HG03342 (cell line): Measurements from ENCODE around the gene FER.
"Not testable (repeated sequence)": the region's sequence is repeated elsewhere in the genome, so short reads cannot be mapped to it uniquely, and the experiment has no call there.

ENCODE experiments used
- ATAC-seq: cut with Tn5 transposase; IDR thresholded peaks from one replicate; pipeline ENCODE4 v1.9.1; 2021; ENCODE audit warnings: mild to moderate bottlenecking, moderate library complexity; ENCODE audit not compliant: unreplicated experiment

Gene FER

DNA sequence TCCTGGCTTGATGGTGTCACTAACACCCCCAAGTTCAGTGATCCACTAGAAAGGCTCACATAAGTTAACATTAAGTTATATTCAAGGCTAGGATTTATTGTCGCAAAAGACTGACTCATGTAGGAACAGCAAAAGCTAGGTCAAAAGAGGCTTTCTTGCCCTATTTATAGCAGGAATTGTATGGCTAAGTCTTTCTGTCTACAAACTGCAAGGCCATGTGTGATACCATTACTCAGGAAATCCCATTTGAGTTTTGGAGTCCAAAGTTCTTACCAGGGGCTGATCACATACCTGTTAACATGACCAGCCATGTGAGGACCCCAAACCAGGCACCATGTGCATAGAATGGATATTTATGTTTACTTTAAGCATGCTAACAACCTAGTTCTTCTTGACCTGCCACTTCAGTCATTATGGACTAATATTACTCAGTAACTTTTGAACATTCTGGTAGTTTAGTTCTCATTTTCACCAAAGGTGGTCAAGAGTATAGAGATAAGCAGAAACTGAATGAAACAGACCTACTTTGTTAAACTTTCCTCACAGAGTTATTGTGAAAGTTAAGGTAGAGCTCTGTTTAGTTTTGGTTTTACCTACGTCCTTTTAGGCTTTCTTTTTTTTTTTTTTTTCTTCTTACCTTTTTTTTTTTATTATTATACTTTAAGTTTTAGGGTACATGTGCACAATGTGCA lies 281.1 kb downstream of the FER start:
- ATAC-seq = peak; percentile 73

GRCh38 chr5:109029847-109030246 lies 282.1 kb downstream of the FER start:
- ATAC-seq = no peak

- ATAC-seq = no peak
Measured at GRCh38 chr5:109030360-109031143, 282.9 kb downstream of the FER start.

GRCh38 chr5:109034306-109034705 lies 286.6 kb downstream of the FER start:
- ATAC-seq = no peak

DNA sequence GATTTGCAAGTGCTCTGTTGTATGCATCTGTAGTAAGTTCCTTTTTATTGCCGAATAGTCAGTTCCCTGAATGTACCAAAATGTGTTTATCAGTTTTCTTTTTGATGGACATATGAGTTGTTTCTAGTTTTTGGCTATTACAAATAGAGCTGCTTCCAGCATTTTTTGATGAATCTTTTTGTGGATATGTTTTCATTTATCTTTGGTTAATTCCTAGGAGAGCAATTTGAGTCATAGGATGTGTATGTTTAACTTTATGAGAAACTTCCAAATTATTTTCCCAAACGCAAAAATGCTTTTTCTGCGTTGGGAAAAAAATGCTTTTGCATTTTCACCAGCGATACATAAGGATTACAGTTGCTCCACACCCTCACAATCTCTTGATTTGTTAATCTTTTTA lies 287.7 kb downstream of the FER start:
- no peak for ATAC-seq

DNA sequence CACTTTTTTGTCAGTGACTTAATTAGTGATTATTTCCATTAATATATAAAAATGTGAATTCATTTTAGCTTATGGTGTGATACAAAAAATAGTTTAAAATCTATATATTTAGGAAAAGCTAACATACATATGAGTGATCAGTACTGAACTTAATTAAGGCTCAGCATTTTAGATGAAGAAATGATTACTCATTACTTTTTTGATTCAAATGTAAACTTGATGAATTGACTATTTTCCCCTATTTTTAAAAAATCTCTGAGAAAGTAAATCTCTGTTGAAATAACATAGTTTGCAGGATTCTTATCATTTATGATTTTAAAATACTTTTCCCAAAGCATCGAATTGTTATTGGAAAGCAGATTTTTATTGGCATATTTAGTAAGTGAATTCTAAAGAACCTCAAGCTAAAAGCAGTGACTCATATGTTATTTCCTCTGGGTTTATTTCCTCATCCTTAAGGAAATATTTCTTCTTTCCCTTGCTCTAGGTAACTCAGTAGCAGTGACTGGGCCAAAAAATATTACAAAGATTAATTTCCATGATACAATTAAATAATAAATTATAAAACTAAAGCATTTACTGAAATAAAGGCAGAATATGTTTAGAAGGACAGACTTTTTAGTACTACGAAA lies 290.6 kb downstream of the FER start:
- no peak for ATAC-seq

- peak; percentile 92 for ATAC-seq
Measured at GRCh38 chr5:109041317-109041716, 293.6 kb downstream of the FER start.

DNA sequence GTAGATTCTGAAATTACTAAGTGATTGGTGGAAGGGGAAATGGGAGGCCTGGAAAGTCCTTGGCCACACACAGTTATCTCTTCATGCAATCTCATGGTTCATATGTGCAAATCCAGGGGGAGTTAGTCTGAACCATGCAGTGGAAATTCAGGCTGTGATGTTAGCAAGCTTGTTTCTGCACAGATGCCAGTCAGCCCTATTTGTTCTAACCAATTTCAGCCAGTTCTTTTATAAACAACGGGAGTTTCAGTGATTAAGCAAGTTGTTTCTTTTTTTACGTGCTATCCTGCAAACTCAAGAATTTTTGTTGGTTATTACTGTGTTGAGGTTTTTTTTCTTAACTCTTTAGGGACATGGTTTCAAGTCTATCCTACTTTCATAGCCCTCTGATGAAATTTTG lies 298.0 kb downstream of the FER start:
- no peak for ATAC-seq

DNA sequence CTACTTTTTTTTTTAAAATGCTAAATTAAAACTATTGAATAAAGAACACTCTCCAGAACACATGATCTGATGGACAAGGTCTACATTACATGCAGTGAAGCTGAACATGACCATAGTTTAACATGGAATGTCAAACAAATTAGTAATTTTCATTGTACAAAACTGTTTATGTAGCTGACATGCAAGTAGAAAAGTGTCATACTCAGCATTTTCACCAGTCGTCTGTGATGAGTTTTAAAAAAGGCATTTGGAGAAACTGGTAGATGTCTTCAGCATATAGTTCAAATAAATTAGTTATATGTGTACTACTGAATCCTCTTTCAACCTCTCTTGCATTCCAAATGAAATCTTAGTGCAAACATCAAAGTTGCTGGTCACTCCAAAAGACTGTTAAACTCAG lies 301.9 kb downstream of the FER start:
- no peak for ATAC-seq

DNA sequence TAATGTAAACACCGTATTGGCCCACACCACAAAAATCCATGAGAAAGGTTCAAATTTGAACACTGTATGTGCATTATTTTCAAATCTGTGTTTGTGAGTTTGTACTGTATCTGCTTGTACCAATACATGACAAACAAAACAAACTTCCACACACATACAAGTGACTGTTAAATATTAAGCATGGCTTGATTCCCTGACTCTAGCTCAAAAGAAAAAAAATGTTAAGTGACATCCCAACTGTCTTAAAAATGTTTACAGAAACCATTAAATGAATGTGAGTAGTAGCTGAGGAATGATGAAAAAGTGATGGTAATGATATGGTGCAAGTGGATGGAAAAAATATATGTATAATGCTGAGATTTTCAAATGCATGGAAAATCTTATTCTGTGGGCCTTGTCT lies 302.6 kb downstream of the FER start:
- ATAC-seq = not testable (repeated sequence)

DNA sequence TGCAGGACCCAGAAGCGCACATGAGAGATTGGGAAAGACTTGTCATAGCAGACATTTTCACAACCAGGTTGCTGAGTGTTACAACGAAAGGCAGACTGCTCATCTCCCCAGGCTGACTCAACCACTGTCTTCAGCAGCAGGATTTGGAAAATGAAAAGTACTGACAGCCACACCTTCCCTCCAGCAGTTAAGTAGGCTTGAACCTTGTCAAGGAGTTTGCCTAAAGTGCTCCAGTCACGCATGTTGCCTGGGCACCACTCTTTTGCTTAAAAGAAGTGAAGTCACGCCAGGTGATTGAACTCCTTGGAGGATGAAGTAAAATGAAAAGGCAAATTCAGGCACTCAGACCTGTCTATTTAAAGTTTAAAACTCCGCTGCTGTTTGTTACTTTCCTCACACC lies 304.5 kb downstream of the FER start:
- ATAC-seq = not testable (repeated sequence)

- ATAC-seq = peak; percentile 68
Measured at GRCh38 chr5:109053995-109054417, 306.3 kb downstream of the FER start.

DNA sequence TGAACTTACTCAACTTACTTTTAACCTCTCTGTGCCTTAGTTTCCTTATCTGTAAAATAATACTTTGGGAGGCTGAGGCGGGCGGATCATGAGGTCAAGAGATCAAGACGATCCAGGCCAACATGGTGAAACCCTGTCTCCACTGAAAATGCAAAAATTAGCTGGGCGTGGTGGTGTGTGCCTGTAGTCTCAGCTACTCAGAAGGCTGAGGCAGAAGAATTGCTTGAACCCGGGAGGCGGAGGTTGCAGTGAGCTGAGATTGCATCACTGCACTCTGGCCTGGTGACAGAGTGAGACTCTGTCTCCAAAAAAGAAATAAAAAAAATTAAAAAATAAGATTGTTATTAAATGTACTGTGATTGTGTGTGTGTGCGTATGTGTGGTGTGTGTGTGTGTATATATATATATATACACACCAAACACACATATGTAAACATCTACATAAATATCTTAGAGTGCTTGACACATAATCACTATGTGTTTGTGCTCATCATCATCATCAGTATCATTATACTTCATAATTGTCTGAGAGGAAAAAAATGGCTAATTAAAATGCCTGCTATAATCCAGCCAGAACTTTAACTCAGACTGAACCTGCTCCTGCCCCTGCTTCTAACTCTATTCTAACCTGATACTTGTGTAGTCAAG lies 312.8 kb downstream of the FER start:
- no peak for ATAC-seq

GRCh38 chr5:109062664-109063063 lies 315.0 kb downstream of the FER start:
- ATAC-seq = no peak

DNA sequence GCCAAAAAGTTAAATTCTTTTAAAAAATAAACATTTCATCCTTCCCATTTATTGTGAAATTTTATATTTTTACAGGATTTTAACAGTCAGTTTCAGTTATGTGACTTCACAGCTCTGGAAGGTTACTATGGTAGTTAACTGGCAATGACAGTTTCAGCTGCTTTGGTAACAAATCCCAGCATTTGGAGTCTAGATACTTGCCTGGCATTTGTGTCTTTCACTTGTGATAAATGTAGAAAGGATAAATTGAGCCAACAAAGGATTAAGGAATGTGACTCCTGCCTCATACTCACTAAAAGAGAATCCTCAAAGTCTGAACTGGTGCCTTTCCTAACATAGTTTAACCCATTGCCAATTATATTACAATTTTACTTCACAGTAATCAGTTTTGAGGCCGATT lies 315.5 kb downstream of the FER start:
- no peak for ATAC-seq

DNA sequence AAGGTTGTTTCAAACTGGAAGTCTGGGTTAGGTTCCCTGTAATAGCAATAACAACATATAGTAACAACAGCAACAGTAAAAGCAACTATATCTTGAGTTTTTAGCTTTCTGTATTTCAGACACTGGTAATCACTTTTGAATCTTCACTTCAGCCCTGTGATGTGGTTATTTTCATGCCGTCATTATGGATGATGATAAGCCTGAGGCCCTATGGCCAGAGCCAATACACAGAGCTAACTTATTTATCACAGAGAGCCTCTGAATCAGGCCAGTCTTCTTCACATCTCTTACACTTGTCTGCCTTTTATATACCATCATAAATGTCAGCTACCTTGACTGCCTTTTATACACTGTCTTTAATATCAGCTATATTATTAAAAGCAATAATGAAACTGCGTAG lies 329.0 kb downstream of the FER start:
- ATAC-seq = no peak

DNA sequence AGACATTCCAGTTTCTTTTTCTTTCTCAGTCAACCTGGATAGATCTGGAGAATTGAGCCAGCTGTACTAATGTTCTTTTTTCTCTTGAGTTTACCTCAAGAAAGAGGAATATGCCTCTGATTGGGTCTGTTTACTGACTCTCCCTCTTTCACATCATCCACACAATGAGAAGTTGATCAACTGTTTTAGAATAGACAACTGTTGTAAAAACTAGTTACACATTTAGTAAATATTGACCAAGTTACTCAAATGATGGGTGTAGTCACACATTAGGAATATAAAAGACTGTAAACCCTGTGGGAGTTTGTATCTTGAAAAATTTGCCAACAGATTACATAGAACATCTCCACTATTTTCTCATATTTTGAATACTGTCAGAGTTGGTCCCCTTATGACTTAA lies 330.8 kb downstream of the FER start:
- ATAC-seq = no peak

DNA sequence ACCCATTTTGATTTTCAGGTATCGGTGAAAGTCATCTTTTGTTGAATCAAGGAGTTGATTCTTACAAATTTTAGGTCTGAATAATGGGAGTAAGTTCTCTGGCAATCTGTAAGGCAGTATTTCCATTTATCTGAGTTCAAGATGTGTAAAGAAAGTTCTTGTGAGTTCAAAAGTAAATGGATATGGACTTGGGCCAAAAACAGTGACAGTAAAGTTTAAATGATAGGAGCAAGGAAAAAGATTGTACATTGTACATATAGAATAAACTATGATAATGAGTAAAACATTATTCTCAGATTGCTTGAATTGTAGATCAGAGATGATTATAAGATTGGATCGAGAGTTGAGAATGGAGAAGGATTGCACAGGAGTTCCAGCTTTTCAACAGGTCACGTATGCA lies 332.8 kb downstream of the FER start:
- ATAC-seq = no peak

DNA sequence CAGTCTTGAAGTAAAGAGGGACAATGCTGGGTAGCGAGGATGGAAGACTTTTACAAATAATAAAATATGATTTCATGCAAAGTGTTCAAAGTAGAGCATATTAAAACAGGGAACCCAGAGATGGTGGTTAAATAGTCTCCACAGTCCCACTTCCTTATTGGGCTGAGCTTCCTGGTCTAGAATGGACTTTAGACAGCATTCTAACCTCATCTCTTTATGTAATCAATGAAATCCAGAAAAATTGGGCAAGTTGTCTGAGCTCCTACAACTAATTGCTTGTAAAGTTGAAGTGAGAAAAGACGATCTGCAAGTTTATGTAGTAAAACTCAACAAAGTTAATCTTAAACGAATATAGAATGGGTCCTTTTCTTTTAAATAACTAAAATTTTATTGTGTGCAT lies 333.2 kb downstream of the FER start:
- no peak for ATAC-seq

- ATAC-seq = no peak
Measured at GRCh38 chr5:109083937-109084336, 336.2 kb downstream of the FER start.

DNA sequence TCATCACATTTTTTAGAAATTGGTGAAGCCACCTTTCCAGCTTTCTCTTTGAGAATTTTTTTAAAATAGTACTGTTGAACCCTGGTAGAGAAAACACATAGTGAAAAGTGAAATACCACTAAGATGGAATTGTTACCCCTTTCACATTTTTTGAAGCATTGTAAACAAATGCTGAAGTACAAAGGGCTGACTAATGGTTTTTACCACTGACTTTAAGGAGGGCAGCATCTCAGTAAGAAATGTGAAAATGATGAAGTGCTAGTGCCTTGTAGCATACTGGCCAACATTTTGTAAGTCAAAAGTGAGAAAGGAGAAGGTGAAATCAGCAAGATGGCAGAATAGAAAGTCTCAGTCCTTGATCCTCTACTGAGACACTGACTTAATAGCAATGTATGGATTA lies 341.5 kb downstream of the FER start:
- no peak for ATAC-seq

DNA sequence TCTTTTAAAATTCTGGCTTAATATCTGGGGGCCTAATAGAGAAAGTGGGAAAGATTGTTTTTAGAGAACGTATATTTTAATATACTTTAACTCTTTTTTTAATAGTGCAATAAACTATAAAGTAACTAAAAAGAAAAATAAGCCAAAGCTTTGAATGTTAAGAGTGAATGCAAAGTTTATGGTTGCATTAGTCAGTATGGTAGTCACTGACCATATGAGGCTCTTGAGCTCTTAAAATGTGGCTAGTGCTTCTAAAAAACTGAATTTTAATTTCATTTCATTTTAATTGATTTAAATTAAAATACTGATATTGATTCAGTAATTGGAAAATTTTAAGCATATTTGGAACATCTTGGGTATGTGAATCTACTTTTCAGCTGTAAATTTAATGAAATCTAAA lies 351.4 kb downstream of the FER start:
- no peak for ATAC-seq
